Fibroblast of skin of left biceps (primary cell): ENCODE data around the gene HELLS.
"Not testable (repeated sequence)": the region's sequence is repeated elsewhere in the genome, so short reads cannot be mapped to it uniquely, and the experiment has no call there.

ENCODE experiments used
- DNase-seq, 2 experiments: peaks; one replicate each; pipeline ENCODE4 v3.0.0-alpha.2; 2013; ENCODE audit warnings: low read depth in 2 of 2

The HELLS gene

GRCh38 chr10:94545391-94546048, at the start of gene HELLS:
HELLS (plus strand) TSS chr10:94545788; CDS start chr10:94545922, 134 bp downstream.
- DNase-seq: peak; percentile 69 to 74

GRCh38 chr10:94496010-94496409, 49.6 kb upstream of the HELLS start:
- no peak for DNase-seq

GRCh38 chr10:94496646-94497045, 48.9 kb upstream of the HELLS start:
- no peak for DNase-seq

GRCh38 chr10:94500063-94500462, 45.5 kb upstream of the HELLS start:
- no peak for DNase-seq

- no peak for DNase-seq
Observed at GRCh38 chr10:94521276-94522250, 24.0 kb upstream of the HELLS start.

GRCh38 chr10:94524146-94524545, 21.4 kb upstream of the HELLS start:
- DNase-seq: peak in 1 of 2 experiments; percentile 12

GRCh38 chr10:94524711-94525110, 20.9 kb upstream of the HELLS start:
- DNase-seq: no peak

- not testable (repeated sequence) for DNase-seq
Observed at GRCh38 chr10:94531550-94531949, 14.0 kb upstream of the HELLS start.

GRCh38 chr10:94533027-94533426, 12.6 kb upstream of the HELLS start:
- no peak for DNase-seq

GRCh38 chr10:94542282-94542681, 3.3 kb upstream of the HELLS start:
- DNase-seq: not testable (repeated sequence)

- DNase-seq: no peak
Observed at GRCh38 chr10:94546049-94546900, 687 bp downstream of the HELLS start.

GRCh38 chr10:94546901-94547185, 1.3 kb downstream of the HELLS start:
- DNase-seq: no peak

GRCh38 chr10:94549221-94549620, 3.6 kb downstream of the HELLS start:
- no peak for DNase-seq

- DNase-seq: not testable (repeated sequence)
Observed at GRCh38 chr10:94567714-94568307, 22.2 kb downstream of the HELLS start.

GRCh38 chr10:94571081-94571480, 25.5 kb downstream of the HELLS start:
- no peak for DNase-seq

- DNase-seq: peak in 1 of 2 experiments; percentile 4
Observed at GRCh38 chr10:94571528-94571927, 25.9 kb downstream of the HELLS start.

GRCh38 chr10:94578790-94579189, 33.2 kb downstream of the HELLS start:
- DNase-seq: no peak

GRCh38 chr10:94583124-94583523, 37.5 kb downstream of the HELLS start:
- no peak for DNase-seq

GRCh38 chr10:94591461-94592205, 46.0 kb downstream of the HELLS start:
- DNase-seq: no peak

- DNase-seq: no peak
Observed at GRCh38 chr10:94602729-94603515, 57.3 kb downstream of the HELLS start.
